Tibial artery (tissue), 4 donors: ENCODE results near the gene ITPRIPL2.

ENCODE experiments used
- DNase-seq, 2 donors: peaks; one replicate each; pipeline ENCODE4 v3.0.0-alpha.2; 2019
- H3K27ac ChIP-seq, 2 donors: fragments of 200-600 bp; sonication (generic) in 1 of 2; 1 replicate in 1 of 2; 2 replicates in 1 of 2; pipeline ENCODE4 v1.5.1; 2018 to 2019; ENCODE audit warnings: mild to moderate bottlenecking in 1 of 2
- H3K27me3 ChIP-seq, 2 donors: fragments of 200-600 bp; sonication (generic) in 1 of 2; one replicate each; pipeline versions ENCODE4 v1.5.1 to v1.6.0; 2016 to 2019
- H3K36me3 ChIP-seq, 3 donors: fragments of 200-600 bp; sonication (generic) in 2 of 3; one replicate each; pipeline ENCODE4 v1.5.1; 2016 to 2019; ENCODE audit warnings: mild to moderate bottlenecking in 2 of 3
- H3K4me1 ChIP-seq, 4 donors: fragments of 200-600 bp; sonication (generic) in 2 of 4; 1 replicate in 3 of 4; 2 replicates in 1 of 4; pipeline ENCODE4 v1.5.1; 2016 to 2019
- H3K4me3 ChIP-seq, 2 donors: fragments of 200-600 bp; sonication (generic) in 1 of 2; 1 replicate in 1 of 2; 2 replicates in 1 of 2; pipeline ENCODE4 v1.5.1; 2018 to 2019; ENCODE audit warnings: mild to moderate bottlenecking in 2 of 2
- H3K9me3 ChIP-seq, 3 donors: fragments of 200-600 bp; sonication (generic) in 1 of 3; one replicate each; pipeline ENCODE4 v1.5.1; 2016 to 2019
- intact Hi-C: fragments of 100-400 bp; cut with DNase I; formaldehyde crosslinking; loops from one replicate; pipeline ENCODE4 v1.15.0; 2023; ENCODE audit warnings: low total_unique reads
- TF ChIP-seq, protein P1 (sequence below), 2 experiments: fragments of 200-600 bp in 1 of 2; fragments of 450-650 bp in 1 of 2; IDR thresholded peaks; one replicate each; pipeline ENCODE4 v1.5.1; 2017 to 2019; ENCODE audit warnings: antibody characterized with exemption in 2 of 2, mild to moderate bottlenecking in 1 of 2, moderate library complexity in 1 of 2

The ITPRIPL2 gene

DNA sequence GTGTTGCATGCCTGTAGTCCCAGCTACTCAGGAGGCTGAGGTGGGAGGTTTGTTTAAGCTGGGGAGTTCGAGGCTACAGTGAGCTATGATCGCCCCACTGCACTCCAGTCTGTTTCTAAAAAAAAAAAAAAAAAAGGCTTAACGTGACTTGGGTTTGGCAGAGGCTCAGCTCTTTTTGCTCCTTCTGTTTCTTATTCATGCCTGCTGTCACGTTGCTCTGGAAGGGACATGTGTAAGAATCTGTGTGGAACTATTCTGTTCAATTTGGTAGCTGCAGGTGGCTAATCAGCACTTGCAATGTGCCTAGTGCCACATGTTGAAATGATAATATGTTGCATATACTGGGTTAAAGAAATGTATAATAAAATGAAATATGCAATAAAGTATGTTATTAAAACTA is 33.4 kb downstream of the ITPRIPL2 start:
- Histone ChIP-seq H3K36me3 (no peaks in the 10 kb centered on the region), H3K9me3 (no peaks in the 10 kb centered on the region), H3K4me1 (no peaks in the 10 kb centered on the region), H3K27me3 (no peaks in the 10 kb centered on the region), H3K4me3 (no peak overlapping the region), H3K27ac (no peak overlapping the region)
- TF ChIP-seq, protein P1, sequence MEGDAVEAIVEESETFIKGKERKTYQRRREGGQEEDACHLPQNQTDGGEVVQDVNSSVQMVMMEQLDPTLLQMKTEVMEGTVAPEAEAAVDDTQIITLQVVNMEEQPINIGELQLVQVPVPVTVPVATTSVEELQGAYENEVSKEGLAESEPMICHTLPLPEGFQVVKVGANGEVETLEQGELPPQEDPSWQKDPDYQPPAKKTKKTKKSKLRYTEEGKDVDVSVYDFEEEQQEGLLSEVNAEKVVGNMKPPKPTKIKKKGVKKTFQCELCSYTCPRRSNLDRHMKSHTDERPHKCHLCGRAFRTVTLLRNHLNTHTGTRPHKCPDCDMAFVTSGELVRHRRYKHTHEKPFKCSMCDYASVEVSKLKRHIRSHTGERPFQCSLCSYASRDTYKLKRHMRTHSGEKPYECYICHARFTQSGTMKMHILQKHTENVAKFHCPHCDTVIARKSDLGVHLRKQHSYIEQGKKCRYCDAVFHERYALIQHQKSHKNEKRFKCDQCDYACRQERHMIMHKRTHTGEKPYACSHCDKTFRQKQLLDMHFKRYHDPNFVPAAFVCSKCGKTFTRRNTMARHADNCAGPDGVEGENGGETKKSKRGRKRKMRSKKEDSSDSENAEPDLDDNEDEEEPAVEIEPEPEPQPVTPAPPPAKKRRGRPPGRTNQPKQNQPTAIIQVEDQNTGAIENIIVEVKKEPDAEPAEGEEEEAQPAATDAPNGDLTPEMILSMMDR (IDR thresholded peaks at IDR 0.05): no peak
- intact Hi-C loops: no loop called here
- DNase-seq: no peak

DNA sequence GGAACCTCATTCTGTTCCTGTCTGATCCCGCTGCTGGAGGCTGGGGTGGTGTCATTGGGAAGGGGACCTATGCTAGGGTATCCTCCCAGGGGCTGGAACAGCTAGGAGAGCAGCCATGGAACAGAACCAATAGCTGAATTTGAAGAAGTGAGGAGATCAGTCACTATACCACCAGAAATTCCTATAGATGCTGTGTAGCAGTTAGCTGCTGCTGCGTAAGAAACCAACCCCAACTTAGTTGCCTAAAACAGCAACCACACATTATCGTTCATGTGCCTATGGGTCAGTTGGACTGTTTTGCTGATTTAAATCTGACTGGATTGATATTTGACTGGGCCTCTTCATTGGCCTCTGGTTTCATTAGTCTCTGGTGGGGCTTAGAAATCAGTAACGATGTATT is 33.9 kb downstream of the ITPRIPL2 start:
- no peak for DNase-seq
- no peaks in the 10 kb centered on the region for H3K4me1 ChIP-seq
- TF ChIP-seq, protein P1 (IDR thresholded peaks at IDR 0.05): no peak
- no peaks in the 10 kb centered on the region for H3K9me3 ChIP-seq
- H3K4me3 ChIP-seq: no peak overlapping the region
- H3K27ac ChIP-seq: no peak overlapping the region
- H3K27me3 ChIP-seq: no peaks in the 10 kb centered on the region
- H3K36me3 ChIP-seq: no peaks in the 10 kb centered on the region
- intact Hi-C loops: no loop called here

DNA sequence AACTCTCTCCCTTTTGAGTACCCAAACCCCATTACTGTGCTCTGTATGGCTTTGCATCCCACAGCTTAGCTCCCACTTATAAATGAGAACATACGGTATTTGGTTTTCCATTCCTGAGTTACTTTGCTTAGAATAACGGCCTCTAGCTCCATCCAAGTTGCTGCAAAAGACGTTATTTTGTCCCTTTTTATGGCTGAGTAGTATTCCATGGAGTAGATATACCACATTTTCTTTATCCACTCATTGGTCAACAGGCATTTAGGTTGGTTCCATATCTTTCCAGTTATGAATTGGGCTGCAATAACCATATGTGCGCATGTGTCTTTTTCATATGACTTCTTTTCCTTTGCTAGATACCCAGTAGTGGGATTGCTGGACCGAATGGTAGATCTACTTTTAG is 34.4 kb downstream of the ITPRIPL2 start:
- Histone ChIP-seq H3K36me3 (no peaks in the 10 kb centered on the region), H3K4me1 (no peaks in the 10 kb centered on the region), H3K4me3 (no peak overlapping the region), H3K27me3 (no peaks in the 10 kb centered on the region), H3K9me3 (no peaks in the 10 kb centered on the region), H3K27ac (no peak overlapping the region)
- intact Hi-C loops: no loop called here
- TF ChIP-seq, protein P1 (IDR thresholded peaks at IDR 0.05): no peak
- DNase-seq: no peak

DNA sequence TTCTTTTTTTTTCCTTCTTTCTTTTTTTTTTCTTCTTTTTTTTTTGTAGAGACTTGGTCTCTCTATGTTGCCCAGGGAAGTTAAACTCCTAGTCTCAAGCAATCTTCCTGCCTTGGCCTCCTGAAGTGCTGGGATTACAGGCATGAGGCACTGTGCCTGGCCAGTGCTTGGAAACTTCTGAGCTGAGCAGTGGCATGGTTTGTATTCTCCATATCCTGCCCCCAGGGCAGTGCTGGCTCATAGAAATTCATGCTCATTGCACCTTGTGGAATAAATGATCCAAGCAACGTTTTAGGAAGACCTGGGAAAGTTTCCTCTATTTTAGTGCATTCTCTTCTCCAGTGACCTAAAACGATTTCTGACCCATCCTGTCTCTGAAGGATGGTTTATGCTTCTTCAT is 37.5 kb downstream of the ITPRIPL2 start:
- H3K4me1 ChIP-seq: no peaks in the 10 kb centered on the region
- H3K4me3 ChIP-seq: no peak overlapping the region
- TF ChIP-seq, protein P1 (IDR thresholded peaks at IDR 0.05): no peak
- H3K36me3 ChIP-seq: no peaks in the 10 kb centered on the region
- intact Hi-C loops: no loop called here
- H3K27me3 ChIP-seq: no peaks in the 10 kb centered on the region
- no peak overlapping the region for H3K27ac ChIP-seq
- no peak for DNase-seq
- H3K9me3 ChIP-seq: peaks cover 0 to 4% (median 2%) of the 10 kb centered on the region in 3 donors

DNA sequence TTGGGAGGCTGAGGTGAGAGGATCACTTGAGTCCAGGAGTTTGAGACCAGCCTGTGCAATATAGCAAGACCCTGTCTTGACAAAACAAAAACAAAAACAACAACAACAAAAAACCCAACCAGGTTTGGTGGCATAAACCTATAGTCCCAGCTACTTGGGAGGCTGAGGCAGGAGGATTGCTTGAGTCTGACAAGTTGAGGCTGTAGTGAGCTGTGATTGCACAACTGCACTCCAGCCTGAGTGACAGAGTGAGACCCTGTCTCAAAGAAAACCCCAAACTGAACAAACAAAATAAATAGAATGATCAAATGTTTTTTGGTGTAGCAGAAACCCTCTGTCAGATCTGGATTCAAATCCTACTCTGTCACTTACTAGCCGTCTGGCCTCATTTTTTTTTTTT is 38.3 kb downstream of the ITPRIPL2 start:
- Histone ChIP-seq H3K27ac (no peak overlapping the region), H3K36me3 (no peaks in the 10 kb centered on the region), H3K4me3 (no peak overlapping the region), H3K27me3 (no peaks in the 10 kb centered on the region), H3K9me3 (peaks cover 0 to 4% (median 2%) of the 10 kb centered on the region in 3 donors), H3K4me1 (no peaks in the 10 kb centered on the region)
- TF ChIP-seq, protein P1 (IDR thresholded peaks at IDR 0.05): no peak
- DNase-seq: no peak
- intact Hi-C loops: no loop called here

DNA sequence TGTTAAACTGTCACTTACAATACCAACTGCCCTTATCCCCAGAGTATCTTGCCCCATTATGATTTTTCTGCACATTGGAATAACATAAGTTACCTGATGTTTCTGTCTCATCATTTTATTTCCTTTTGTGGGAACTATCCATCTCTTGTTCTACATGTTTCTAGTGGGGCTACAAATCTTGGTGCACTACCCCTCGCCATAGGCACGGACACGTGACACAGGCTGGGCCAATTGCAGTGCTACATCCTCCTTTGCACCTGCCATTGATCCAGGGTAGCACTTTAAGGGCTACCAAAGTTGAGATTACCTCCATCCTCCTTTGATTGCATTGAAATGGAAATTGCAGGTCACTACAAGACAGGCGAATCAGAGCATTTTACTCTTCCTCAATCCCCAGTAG is 40.1 kb downstream of the ITPRIPL2 start:
- intact Hi-C loops: no loop called here
- Histone ChIP-seq H3K27ac (no peak overlapping the region), H3K4me1 (no peaks in the 10 kb centered on the region), H3K36me3 (no peaks in the 10 kb centered on the region), H3K27me3 (no peaks in the 10 kb centered on the region), H3K4me3 (no peak overlapping the region), H3K9me3 (peaks cover 0 to 4% (median 2%) of the 10 kb centered on the region in 3 donors)
- TF ChIP-seq, protein P1 (IDR thresholded peaks at IDR 0.05): no peak
- no peak for DNase-seq
